ENCODE measurements around the gene DOCK1.

GRCh38 chr10:127500127-127500526 is 594.9 kb downstream of the DOCK1 start:
- TF ChIP-seq GATA2 (IDR thresholded peaks at IDR 0.05; ENCODE audit: low read depth, low read length) (no peak), GATA3 (IDR thresholded peaks at IDR 0.05; ENCODE audit: low read depth, low read length) (no peak)
